ENCODE data around the gene CCDC69.

GRCh38 chr5:151151793-151152192 lies 72.1 kb downstream of the CCDC69 start:
- no peak for TF ChIP-seq POLR2A (IDR thresholded peaks at IDR 0.05; ENCODE audit: low read length)
- no peak for TF ChIP-seq GATA1 (IDR thresholded peaks at IDR 0.05; ENCODE audit: low read depth, low read length)

All from erythroblast (primary cell).